ENCODE measurements around the gene TTLL3.

DNA sequence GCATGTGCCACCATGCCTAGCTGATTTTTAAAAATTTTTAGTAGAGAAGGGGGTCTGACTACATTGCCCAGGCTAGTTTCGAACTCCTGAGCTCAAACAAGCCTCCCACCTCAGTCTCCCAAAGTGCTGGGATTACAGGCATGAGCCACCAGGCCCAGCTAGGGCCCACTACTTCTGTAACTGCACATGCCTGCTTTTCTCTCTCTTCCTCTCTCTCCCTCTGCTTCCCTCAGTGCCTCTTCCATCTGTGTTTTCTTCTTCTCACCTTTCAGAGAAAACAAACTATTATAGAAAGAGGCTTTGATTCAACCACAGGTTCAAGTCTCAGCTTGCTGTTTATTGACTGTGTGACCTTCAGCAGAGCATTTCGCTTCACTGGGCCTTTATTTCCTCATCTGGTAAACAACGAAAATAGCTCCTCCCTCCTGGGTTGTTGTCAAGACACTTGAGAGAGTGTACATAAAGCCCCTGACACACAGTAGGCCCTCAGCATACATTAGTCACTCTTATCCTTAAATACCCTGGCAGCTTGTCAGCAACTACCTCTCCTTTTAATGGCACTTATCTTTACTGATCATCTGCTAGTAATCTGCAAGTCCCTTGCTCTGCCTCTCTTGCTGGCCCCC is 28.0 kb upstream of the TTLL3 start:
- TF ChIP-seq POLR2A (IDR thresholded peaks at IDR 0.05; ENCODE audit: low read depth, low read length) (no peak), POLR2AphosphoS5 (IDR thresholded peaks at IDR 0.05; ENCODE audit: low read depth, low read length) (no peak), TAF1 (IDR thresholded peaks at IDR 0.05; ENCODE audit: borderline replicate concordance, low read depth, low read length) (no peak)

Measured in GM12892 (cell line).